Fibroblast of lung (primary cell): ENCODE results near the gene CDH4. TPM values are rescaled to one million over a fixed set of nuclear protein-coding genes. Genes with fewer than 3 reads are reported as not detected.
"Not testable (repeated sequence)": the region's sequence is repeated elsewhere in the genome, so short reads cannot be mapped to it uniquely, and the experiment has no call there.

Source experiments
- DNase-seq, 2 donors: peaks; one replicate each; pipeline versions ENCODE4 v3.0.0 to v3.0.0-alpha.2; 2010; ENCODE audit warnings: low read depth in 2 of 2
- H2AFZ ChIP-seq: 2 replicates; pipeline ENCODE4 v1.5.1; 2012; ENCODE audit warnings: low read length, control low read depth, inconsistent platforms
- H3K27ac ChIP-seq: 2 replicates; pipeline ENCODE4 v1.5.1; 2011; ENCODE audit warnings: low read length, control low read depth; ENCODE audit not compliant: insufficient read depth
- H3K27me3 ChIP-seq: 2 replicates; pipeline ENCODE4 v1.5.1; 2011; ENCODE audit warnings: mild to moderate bottlenecking, low read length; ENCODE audit not compliant: control insufficient read depth, insufficient read depth
- H3K36me3 ChIP-seq: 2 replicates; pipeline ENCODE4 v1.5.1; 2011; ENCODE audit warnings: low read length; ENCODE audit not compliant: control insufficient read depth, insufficient read depth
- H3K4me1 ChIP-seq: 2 replicates; pipeline ENCODE4 v1.5.1; 2011; ENCODE audit warnings: low read length; ENCODE audit not compliant: control insufficient read depth, insufficient read depth; ENCODE audit errors: extremely low read depth
- H3K4me2 ChIP-seq: 2 replicates; pipeline ENCODE4 v1.5.1; 2011; ENCODE audit warnings: low read length, control low read depth; ENCODE audit not compliant: insufficient read depth; ENCODE audit errors: extremely low read depth
- H3K4me3 ChIP-seq, 4 experiments: fragments of 200-600 bp in 1 of 4; sonication (generic) in 1 of 4; replicated peaks in 1 of 4; 2 replicates each; pipeline ENCODE4 v1.5.1; 2011 to 2016; ENCODE audit warnings: low read length in 4 of 4, low read depth in 3 of 4, mild to moderate bottlenecking in 3 of 4, control low read depth in 2 of 4, inconsistent platforms in 1 of 4, mixed read lengths in 1 of 4; ENCODE audit not compliant: insufficient read depth in 1 of 4; ENCODE audit errors: control extremely low read depth in 1 of 4
- H3K79me2 ChIP-seq: 2 replicates; pipeline ENCODE4 v1.5.1; 2012; ENCODE audit warnings: mild to moderate bottlenecking, low read length, inconsistent platforms; ENCODE audit not compliant: control insufficient read depth, insufficient read depth
- H3K9ac ChIP-seq: 2 replicates; pipeline ENCODE4 v1.5.1; 2011; ENCODE audit warnings: mild to moderate bottlenecking, low read length, control low read depth; ENCODE audit not compliant: insufficient read depth
- H3K9me3 ChIP-seq: 2 replicates; pipeline ENCODE4 v1.5.1; 2012; ENCODE audit warnings: low read depth, low read length; ENCODE audit not compliant: control insufficient read depth, insufficient read depth
- H4K20me1 ChIP-seq: 2 replicates; pipeline ENCODE4 v1.5.1; 2011; ENCODE audit warnings: low read length; ENCODE audit not compliant: control insufficient read depth, insufficient read depth; ENCODE audit errors: extremely low read depth
- EZH2 ChIP-seq: IDR thresholded peaks from 2 replicates; pipeline ENCODE4 v1.5.1; 2012; ENCODE audit warnings: low read length, control low read depth, mild to moderate bottlenecking; ENCODE audit errors: missing control alignments
- polyA plus RNA-seq, 2 donors: library from polyadenylated mRNA; depleted of rRNA in 1 of 2; stranded (reverse) in 1 of 2; unstranded in 1 of 2; fragments of >200 nt; gene quantifications; 2 replicates each; pipeline ENCODE4 v1.2.1, GENCODE V29; 2011 to 2012; ENCODE audit warnings: missing spikeins in 1 of 2
- total RNA-seq: library from RNA; depleted of rRNA; stranded (reverse); fragments of >200 nt; gene quantifications from 2 replicates; pipeline ENCODE4 v1.2.1, GENCODE V29; 2014
- TF ChIP-seq, protein P1 (sequence below), 2 donors: IDR thresholded peaks in 1 of 2; conservative IDR thresholded peaks in 1 of 2; 1 replicate in 1 of 2; 2 replicates in 1 of 2; pipeline ENCODE4 v1.5.1; 2011 to 2012; ENCODE audit warnings: low read length in 2 of 2, control low read depth in 1 of 2, inconsistent platforms in 1 of 2, low read depth in 1 of 2, mild to moderate bottlenecking in 1 of 2

CDH4 gene
- total and polyA plus RNA-seq, 2 donors (not counting 1 experiment from before 2014, with no cell fraction given) = 4.8 to 6.8 TPM

DNA sequence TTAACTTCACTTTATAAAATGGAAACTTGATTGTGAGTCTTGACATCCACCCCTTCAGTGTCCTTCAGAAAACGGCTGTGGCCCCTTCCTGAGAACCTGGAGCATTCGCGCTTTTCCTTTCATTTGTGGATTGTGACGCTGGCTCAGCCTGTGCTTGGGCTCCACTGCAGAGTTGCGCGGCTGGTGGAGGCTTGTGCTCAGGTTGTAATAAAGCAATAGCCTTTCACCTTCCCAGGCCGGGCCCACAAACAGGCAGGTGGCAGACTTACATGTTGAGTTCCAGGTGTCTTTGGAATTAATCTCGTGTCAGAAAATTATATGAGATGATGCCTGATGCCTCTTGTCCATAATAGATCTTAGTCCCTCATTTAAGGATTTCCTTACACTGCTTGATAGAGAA lies 199.9 kb downstream of the CDH4 start:
- no peak overlapping the region for H3K4me3 ChIP-seq
- H3K9me3 ChIP-seq = no peaks in the 10 kb centered on the region
- H3K9ac ChIP-seq = no peak overlapping the region
- DNase-seq = no peak
- H3K27me3 ChIP-seq = no peaks in the 10 kb centered on the region
- H3K4me2 ChIP-seq = no peak overlapping the region
- no peaks in the 10 kb centered on the region for H3K79me2 ChIP-seq
- H3K36me3 ChIP-seq = no peaks in the 10 kb centered on the region
- no peaks in the 10 kb centered on the region for H3K4me1 ChIP-seq
- no peaks in the 10 kb centered on the region for H4K20me1 ChIP-seq
- H3K27ac ChIP-seq = no peak overlapping the region
- TF ChIP-seq EZH2 = no peak
- TF ChIP-seq, protein P1, sequence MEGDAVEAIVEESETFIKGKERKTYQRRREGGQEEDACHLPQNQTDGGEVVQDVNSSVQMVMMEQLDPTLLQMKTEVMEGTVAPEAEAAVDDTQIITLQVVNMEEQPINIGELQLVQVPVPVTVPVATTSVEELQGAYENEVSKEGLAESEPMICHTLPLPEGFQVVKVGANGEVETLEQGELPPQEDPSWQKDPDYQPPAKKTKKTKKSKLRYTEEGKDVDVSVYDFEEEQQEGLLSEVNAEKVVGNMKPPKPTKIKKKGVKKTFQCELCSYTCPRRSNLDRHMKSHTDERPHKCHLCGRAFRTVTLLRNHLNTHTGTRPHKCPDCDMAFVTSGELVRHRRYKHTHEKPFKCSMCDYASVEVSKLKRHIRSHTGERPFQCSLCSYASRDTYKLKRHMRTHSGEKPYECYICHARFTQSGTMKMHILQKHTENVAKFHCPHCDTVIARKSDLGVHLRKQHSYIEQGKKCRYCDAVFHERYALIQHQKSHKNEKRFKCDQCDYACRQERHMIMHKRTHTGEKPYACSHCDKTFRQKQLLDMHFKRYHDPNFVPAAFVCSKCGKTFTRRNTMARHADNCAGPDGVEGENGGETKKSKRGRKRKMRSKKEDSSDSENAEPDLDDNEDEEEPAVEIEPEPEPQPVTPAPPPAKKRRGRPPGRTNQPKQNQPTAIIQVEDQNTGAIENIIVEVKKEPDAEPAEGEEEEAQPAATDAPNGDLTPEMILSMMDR (conservative IDR thresholded peaks at IDR 0.05 in 1 of 2, IDR thresholded peaks at IDR 0.05 in 1 of 2; ENCODE audit: low read depth in 1 of 2, low read length in 2 of 2) = no peak
- no peak overlapping the region for H2AFZ ChIP-seq

DNA sequence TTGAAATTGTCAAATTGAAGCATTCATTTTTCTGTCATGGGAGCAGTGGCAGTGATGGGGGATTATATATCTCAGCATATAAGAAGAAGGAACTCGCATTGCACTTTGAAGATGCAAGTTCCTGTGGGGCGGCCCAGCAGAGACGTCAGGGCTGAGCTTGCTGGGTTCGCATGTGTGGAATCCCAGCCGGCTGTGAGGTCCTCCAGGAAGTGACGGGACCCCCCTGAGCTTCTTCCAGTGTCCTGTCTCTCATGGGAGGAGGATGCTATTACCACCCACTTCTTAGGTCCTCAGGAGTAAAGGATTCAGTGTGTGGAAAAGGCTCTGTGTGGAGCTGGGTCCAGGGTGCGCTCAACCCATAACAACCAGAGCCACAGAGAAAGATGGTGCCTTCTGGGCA lies 201.2 kb downstream of the CDH4 start:
- Histone ChIP-seq H3K4me1 (no peaks in the 10 kb centered on the region), H2AFZ (no peak overlapping the region), H3K4me3 (no peak overlapping the region), H3K79me2 (peaks cover under 1% of the 10 kb centered on the region), H3K4me2 (no peak overlapping the region), H3K27me3 (no peaks in the 10 kb centered on the region), H3K9ac (no peak overlapping the region), H3K27ac (no peak overlapping the region), H4K20me1 (no peaks in the 10 kb centered on the region), H3K36me3 (no peaks in the 10 kb centered on the region), H3K9me3 (no peaks in the 10 kb centered on the region)
- TF ChIP-seq EZH2 = no peak
- TF ChIP-seq, protein P1 (conservative IDR thresholded peaks at IDR 0.05 in 1 of 2, IDR thresholded peaks at IDR 0.05 in 1 of 2; ENCODE audit: low read depth in 1 of 2, low read length in 2 of 2) = no peak
- no peak for DNase-seq

DNA sequence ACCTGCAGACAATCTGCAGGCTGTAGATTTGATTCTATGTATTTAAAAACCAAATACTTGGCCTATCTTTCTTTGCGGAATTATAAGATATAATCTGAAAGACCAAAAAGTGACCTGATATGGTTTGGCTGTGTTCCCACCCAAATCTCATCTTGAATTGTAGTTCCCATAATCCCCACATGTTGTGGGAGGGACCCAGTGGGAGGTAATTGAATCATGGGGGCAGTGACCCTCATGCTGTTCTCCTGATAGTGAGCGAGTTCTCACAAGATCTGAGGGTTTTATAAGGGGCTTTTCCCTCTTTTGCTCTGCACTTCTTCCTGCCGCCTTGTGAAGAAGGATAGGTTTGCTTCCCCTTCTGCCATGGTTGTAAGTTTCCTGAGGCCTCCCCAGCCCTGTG lies 201.6 kb downstream of the CDH4 start:
- not testable (repeated sequence) for H4K20me1 ChIP-seq, H2AFZ ChIP-seq, H3K36me3 ChIP-seq, H3K27ac ChIP-seq, H3K9ac ChIP-seq, H3K4me1 ChIP-seq, H3K9me3 ChIP-seq, DNase-seq, H3K4me2 ChIP-seq, H3K4me3 ChIP-seq, H3K27me3 ChIP-seq, H3K79me2 ChIP-seq
